ENCODE results near the gene TMEM63B. TPM values are rescaled to one million over a fixed set of nuclear protein-coding genes. Genes with fewer than 3 reads are reported as not detected.
"Not testable (repeated sequence)": the region's sequence is repeated elsewhere in the genome, so short reads cannot be mapped to it uniquely, and the experiment has no call there.

Gene TMEM63B
- total and polyA plus RNA-seq, 2 donors (not counting 1 experiment from before 2014, with no cell fraction given): 15.4 to 19.1 TPM

DNA sequence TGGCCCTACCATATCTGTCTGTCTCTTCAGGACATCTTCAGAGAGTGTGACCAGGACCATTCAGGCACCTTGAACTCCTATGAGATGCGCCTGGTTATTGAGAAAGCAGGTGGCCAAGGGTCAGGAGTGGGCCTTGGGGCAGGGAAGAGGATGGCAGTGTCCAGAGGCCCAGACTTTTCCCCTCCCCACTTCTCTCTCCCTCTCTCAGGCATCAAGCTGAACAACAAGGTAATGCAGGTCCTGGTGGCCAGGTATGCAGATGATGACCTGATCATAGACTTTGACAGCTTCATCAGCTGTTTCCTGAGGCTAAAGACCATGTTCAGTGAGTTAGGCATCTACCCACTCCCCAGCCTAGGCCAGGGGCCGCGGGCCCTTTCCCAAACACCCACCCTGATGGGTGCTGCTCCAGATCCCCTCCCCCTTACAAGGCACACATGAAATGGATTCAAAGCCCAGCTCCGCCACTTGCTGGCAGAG is 55.6 kb downstream of the TMEM63B start:
- H3K27me3 ChIP-seq (replicated peaks in 1 of 4; ENCODE audit: control extremely low read depth in 1 of 4, control insufficient read depth in 3 of 4, insufficient read depth in 4 of 4, low read length in 3 of 4): peaks cover 0 to 4% (median 0%) of the 10 kb centered on the region in 4 experiments
- H3K4me3 Mint-ChIP-seq: no peak overlapping the region
- no peaks in the 10 kb centered on the region for H3K9me3 Mint-ChIP-seq (ENCODE audit: insufficient read depth)
- intact Hi-C loops (cut with micrococcal nuclease): no loop called here
- H3K79me2 ChIP-seq (ENCODE audit: control insufficient read depth, insufficient read depth, low read length): no peaks in the 10 kb centered on the region
- no peaks in the 10 kb centered on the region for H3K4me1 ChIP-seq (ENCODE audit: control insufficient read depth in 2 of 2, insufficient read depth in 2 of 2, low read length in 2 of 2)
- no peak overlapping the region for H2AFZ ChIP-seq (ENCODE audit: insufficient read depth, low read depth, low read length, poor library complexity, severe bottlenecking)
- no peaks in the 10 kb centered on the region for H3K9me3 ChIP-seq (ENCODE audit: control extremely low read depth in 1 of 3, control insufficient read depth in 2 of 3, insufficient read depth in 1 of 3, low read length in 2 of 3)
- no peak overlapping the region for H3K4me2 ChIP-seq (replicated peaks; ENCODE audit: low read depth, low read length, poor library complexity, severe bottlenecking)
- H3K27ac ChIP-seq (ENCODE audit: low read length in 2 of 2): no peak overlapping the region
- H3K36me3 ChIP-seq (replicated peaks in 1 of 2; ENCODE audit: control extremely low read depth in 1 of 2, control insufficient read depth in 1 of 2, extremely low read depth in 1 of 2, insufficient read depth in 2 of 2, low read length in 1 of 2): no peaks in the 10 kb centered on the region
- no peak overlapping the region for H3K4me3 ChIP-seq (ENCODE audit: control extremely low read depth in 1 of 5, extremely low read depth in 1 of 5, insufficient read depth in 1 of 5, low read depth in 2 of 5, low read length in 4 of 5)
- ATAC-seq (ENCODE audit: low read depth) (no peak), DNase-seq (no peak)
- ChIA-PET CTCF (interaction anchor here (1.3 kb wide), 1 partner anchor 10 kb away, joined by 3 read pairs; no protein-coding TSS in a partner anchor), POLR2A (no interaction called here)
- H3K27me3 Mint-ChIP-seq: peaks cover 13% of the 10 kb centered on the region
- H3K9ac ChIP-seq (ENCODE audit: low read length): no peak overlapping the region
- no peaks in the 10 kb centered on the region for H4K20me1 ChIP-seq (ENCODE audit: control insufficient read depth, insufficient read depth, low read length, poor library complexity, severe bottlenecking)
- H3K4me1 Mint-ChIP-seq: peaks cover 2% of the 10 kb centered on the region
- TF ChIP-seq, protein P1, sequence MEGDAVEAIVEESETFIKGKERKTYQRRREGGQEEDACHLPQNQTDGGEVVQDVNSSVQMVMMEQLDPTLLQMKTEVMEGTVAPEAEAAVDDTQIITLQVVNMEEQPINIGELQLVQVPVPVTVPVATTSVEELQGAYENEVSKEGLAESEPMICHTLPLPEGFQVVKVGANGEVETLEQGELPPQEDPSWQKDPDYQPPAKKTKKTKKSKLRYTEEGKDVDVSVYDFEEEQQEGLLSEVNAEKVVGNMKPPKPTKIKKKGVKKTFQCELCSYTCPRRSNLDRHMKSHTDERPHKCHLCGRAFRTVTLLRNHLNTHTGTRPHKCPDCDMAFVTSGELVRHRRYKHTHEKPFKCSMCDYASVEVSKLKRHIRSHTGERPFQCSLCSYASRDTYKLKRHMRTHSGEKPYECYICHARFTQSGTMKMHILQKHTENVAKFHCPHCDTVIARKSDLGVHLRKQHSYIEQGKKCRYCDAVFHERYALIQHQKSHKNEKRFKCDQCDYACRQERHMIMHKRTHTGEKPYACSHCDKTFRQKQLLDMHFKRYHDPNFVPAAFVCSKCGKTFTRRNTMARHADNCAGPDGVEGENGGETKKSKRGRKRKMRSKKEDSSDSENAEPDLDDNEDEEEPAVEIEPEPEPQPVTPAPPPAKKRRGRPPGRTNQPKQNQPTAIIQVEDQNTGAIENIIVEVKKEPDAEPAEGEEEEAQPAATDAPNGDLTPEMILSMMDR (IDR thresholded peaks at IDR 0.05): no peak
- TF ChIP-seq EZH2 (IDR thresholded peaks at IDR 0.05; ENCODE audit: borderline replicate concordance, insufficient read depth, low read depth, low read length, poor library complexity, severe bottlenecking): no peak
- WGBS (ENCODE audit: insufficient coverage): 100% methylated on average over 2 of the region's 4 CpGs
- H3K27ac Mint-ChIP-seq: no peak overlapping the region

DNA sequence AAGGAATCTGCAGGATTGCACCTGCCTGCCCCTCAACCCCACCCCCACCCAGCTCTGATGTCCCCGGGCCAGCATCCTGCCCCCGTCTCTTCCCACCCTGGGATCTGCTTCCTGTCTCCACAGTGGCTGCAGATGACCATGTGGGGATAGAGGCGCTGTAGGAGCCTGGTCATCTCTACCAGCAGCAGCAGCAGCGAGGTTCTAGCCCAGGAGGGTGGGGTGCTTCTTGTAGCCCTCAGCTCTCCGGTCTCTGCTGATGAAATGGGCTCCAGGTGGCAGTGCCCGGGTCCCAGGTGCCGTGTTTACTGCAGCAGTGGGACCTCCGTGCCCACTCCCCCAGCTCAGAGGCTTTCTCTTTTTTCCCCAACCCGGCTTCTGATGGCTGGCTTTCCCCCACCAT is 56.4 kb downstream of the TMEM63B start:
- Histone ChIP-seq H3K79me2 (ENCODE audit: control insufficient read depth, insufficient read depth, low read length) (no peaks in the 10 kb centered on the region), H3K27me3 (replicated peaks in 1 of 4; ENCODE audit: control extremely low read depth in 1 of 4, control insufficient read depth in 3 of 4, insufficient read depth in 4 of 4, low read length in 3 of 4) (peaks cover 0 to 4% (median 0%) of the 10 kb centered on the region in 4 experiments), H3K27ac (ENCODE audit: low read length in 2 of 2) (no peak overlapping the region), H4K20me1 (ENCODE audit: control insufficient read depth, insufficient read depth, low read length, poor library complexity, severe bottlenecking) (no peaks in the 10 kb centered on the region), H3K4me1 (ENCODE audit: control insufficient read depth in 2 of 2, insufficient read depth in 2 of 2, low read length in 2 of 2) (no peaks in the 10 kb centered on the region), H2AFZ (ENCODE audit: insufficient read depth, low read depth, low read length, poor library complexity, severe bottlenecking) (no peak overlapping the region), H3K9me3 (ENCODE audit: control extremely low read depth in 1 of 3, control insufficient read depth in 2 of 3, insufficient read depth in 1 of 3, low read length in 2 of 3) (no peaks in the 10 kb centered on the region), H3K4me3 (ENCODE audit: control extremely low read depth in 1 of 5, extremely low read depth in 1 of 5, insufficient read depth in 1 of 5, low read depth in 2 of 5, low read length in 4 of 5) (no peak overlapping the region), H3K9ac (ENCODE audit: low read length) (no peak overlapping the region), H3K4me2 (replicated peaks; ENCODE audit: low read depth, low read length, poor library complexity, severe bottlenecking) (no peak overlapping the region), H3K36me3 (replicated peaks in 1 of 2; ENCODE audit: control extremely low read depth in 1 of 2, control insufficient read depth in 1 of 2, extremely low read depth in 1 of 2, insufficient read depth in 2 of 2, low read length in 1 of 2) (no peaks in the 10 kb centered on the region)
- no peak overlapping the region for H3K4me3 Mint-ChIP-seq
- DNase-seq (no peak), ATAC-seq (ENCODE audit: low read depth) (no peak)
- POLR2A ChIA-PET: no interaction called here
- H3K4me1 Mint-ChIP-seq: no peaks in the 10 kb centered on the region
- no peak overlapping the region for H3K27ac Mint-ChIP-seq
- no peaks in the 10 kb centered on the region for H3K9me3 Mint-ChIP-seq (ENCODE audit: insufficient read depth)
- whole genome bisulfite sequencing (ENCODE audit: insufficient coverage): 89% methylated on average over 4 of the region's 9 CpGs
- CTCF ChIA-PET: no interaction called here
- peaks cover 13% of the 10 kb centered on the region for H3K27me3 Mint-ChIP-seq
- TF ChIP-seq EZH2 (IDR thresholded peaks at IDR 0.05; ENCODE audit: borderline replicate concordance, insufficient read depth, low read depth, low read length, poor library complexity, severe bottlenecking): no peak
- TF ChIP-seq, protein P1 (IDR thresholded peaks at IDR 0.05): no peak
- intact Hi-C loops (cut with micrococcal nuclease): no loop called here

DNA sequence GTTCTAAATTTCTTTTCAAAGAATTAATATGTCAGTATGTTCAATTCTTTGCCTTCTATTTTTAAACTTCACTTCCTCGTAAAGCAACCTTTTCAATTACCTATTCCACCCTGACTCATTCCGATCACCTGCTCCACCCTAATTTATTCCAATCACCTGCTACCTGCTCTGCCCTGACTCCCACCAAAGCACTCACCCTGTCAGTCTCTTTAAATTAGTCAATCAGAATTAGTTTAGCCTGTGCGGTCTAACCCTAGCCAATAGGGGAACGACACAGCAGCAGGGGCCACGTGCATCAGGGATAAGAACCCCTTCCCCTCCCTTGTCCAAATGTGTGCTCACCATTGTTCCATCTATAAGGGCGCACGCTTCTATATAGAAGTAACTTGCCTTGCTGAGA is 58.0 kb downstream of the TMEM63B start:
- H3K27ac Mint-ChIP-seq; H3K4me1 Mint-ChIP-seq; intact Hi-C loops (cut with micrococcal nuclease); H3K4me1 ChIP-seq (ENCODE audit: control insufficient read depth in 2 of 2, insufficient read depth in 2 of 2, low read length in 2 of 2); H2AFZ ChIP-seq (ENCODE audit: insufficient read depth, low read depth, low read length, poor library complexity, severe bottlenecking); DNase-seq; H3K9me3 Mint-ChIP-seq (ENCODE audit: insufficient read depth); H4K20me1 ChIP-seq (ENCODE audit: control insufficient read depth, insufficient read depth, low read length, poor library complexity, severe bottlenecking); H3K4me2 ChIP-seq (replicated peaks; ENCODE audit: low read depth, low read length, poor library complexity, severe bottlenecking); H3K9ac ChIP-seq (ENCODE audit: low read length); ATAC-seq (ENCODE audit: low read depth); H3K4me3 Mint-ChIP-seq; H3K36me3 ChIP-seq (replicated peaks in 1 of 2; ENCODE audit: control extremely low read depth in 1 of 2, control insufficient read depth in 1 of 2, extremely low read depth in 1 of 2, insufficient read depth in 2 of 2, low read length in 1 of 2); H3K27ac ChIP-seq (ENCODE audit: low read length in 2 of 2); POLR2A ChIA-PET; H3K4me3 ChIP-seq (ENCODE audit: control extremely low read depth in 1 of 5, extremely low read depth in 1 of 5, insufficient read depth in 1 of 5, low read depth in 2 of 5, low read length in 4 of 5); H3K27me3 ChIP-seq (replicated peaks in 1 of 4; ENCODE audit: control extremely low read depth in 1 of 4, control insufficient read depth in 3 of 4, insufficient read depth in 4 of 4, low read length in 3 of 4); H3K9me3 ChIP-seq (ENCODE audit: control extremely low read depth in 1 of 3, control insufficient read depth in 2 of 3, insufficient read depth in 1 of 3, low read length in 2 of 3); H3K79me2 ChIP-seq (ENCODE audit: control insufficient read depth, insufficient read depth, low read length): not testable (repeated sequence)
- peaks cover 17% of the 10 kb centered on the region for H3K27me3 Mint-ChIP-seq
- WGBS (ENCODE audit: insufficient coverage): 77% methylated on average over 3 of the region's 7 CpGs
- CTCF ChIA-PET: interaction anchor here (1.5 to 2.1 kb wide), 2 partner anchors 13 to 153 kb away, joined by 3 to 6 read pairs; no protein-coding TSS in a partner anchor
